HG03108 (cell line): ENCODE results near the gene EEFSEC.

ENCODE experiments used
- ATAC-seq: cut with Tn5 transposase; IDR thresholded peaks from one replicate; pipeline ENCODE4 v1.9.1; 2021; ENCODE audit warnings: moderate library complexity; ENCODE audit not compliant: unreplicated experiment

EEFSEC gene

DNA sequence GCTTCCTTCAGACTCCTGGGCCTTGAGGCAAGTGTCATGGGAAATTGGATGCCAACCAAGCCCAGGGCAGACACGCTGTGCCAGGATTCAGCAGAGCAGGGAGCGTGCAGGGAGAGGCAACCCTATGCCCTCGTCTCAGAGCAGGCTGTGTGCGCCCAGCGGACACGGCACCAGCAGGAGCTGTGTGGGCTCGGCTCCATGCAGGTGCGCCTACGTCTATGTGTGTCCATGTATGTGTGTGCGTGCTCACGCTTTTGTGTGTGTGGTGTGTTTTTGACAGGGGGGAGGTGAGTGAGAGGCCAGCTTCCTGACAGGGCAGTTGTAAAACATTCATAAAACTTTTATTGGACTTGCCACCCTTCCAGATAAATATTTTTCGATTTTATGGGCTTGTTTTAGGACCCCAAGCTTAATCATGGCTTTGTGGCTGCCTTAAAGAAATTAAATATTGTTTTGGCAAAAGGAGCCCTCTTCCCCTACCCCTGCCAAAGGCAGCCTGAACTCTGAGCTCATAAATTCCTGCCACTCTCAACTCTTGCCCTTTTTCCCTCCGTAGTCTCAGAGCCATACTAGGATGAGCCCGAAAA, 229.0 kb downstream of the EEFSEC start:
- ATAC-seq: no peak

- no peak for ATAC-seq
Observed at GRCh38 chr3:128383316-128384235, 230.3 kb downstream of the EEFSEC start.

- no peak for ATAC-seq
Observed at GRCh38 chr3:128385080-128385832, 232.0 kb downstream of the EEFSEC start.

GRCh38 chr3:128388932-128389331, 235.7 kb downstream of the EEFSEC start:
- ATAC-seq: no peak

DNA sequence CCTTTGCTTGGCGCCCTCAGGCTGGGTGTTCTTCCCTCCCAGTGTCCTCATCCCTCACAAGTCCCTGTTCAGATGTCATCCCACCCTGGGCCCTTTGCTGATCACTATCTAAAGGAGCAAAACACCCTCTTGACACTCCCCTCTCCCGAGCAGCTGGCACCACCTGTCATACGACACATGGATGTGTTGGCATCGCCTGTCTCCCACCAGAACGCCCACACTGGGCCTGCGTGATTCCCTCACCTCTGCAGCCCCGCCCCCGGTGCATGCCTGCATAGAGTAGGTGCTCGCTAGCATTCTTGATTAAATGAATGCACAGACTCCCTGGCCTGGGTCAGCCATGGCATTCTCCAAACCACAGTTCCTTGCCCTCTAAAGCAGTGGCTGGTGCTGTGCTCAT, 237.6 kb downstream of the EEFSEC start:
- ATAC-seq: no peak

GRCh38 chr3:128392021-128392420, 238.7 kb downstream of the EEFSEC start:
- ATAC-seq: no peak

- ATAC-seq: no peak
Observed at GRCh38 chr3:128392818-128393544, 239.7 kb downstream of the EEFSEC start.

GRCh38 chr3:128394033-128394432, 240.8 kb downstream of the EEFSEC start:
- no peak for ATAC-seq

DNA sequence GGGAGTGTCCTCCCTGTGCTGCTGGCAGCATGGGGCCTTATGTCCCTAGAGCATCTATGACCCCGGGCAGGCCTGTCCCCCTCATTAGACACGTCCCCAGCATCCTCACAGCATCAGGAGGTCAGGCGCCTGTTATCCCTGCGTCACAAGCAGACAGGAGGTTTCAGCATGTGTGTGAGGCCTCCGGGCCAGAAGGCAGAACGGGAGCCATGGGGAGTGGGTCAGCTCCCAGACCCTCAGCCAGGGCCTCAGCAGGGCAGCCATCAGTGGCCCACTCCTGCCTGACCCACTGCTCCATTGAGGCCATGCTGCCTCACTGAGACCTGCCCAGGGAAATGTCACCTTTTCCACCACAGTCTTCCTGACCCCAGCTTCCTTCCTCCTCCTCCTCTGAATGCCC, 241.8 kb downstream of the EEFSEC start:
- ATAC-seq: no peak

GRCh38 chr3:128395500-128396162, 242.3 kb downstream of the EEFSEC start:
- ATAC-seq: no peak

GRCh38 chr3:128397484-128397883, 244.2 kb downstream of the EEFSEC start:
- ATAC-seq: no peak

GRCh38 chr3:128398586-128398985, 245.3 kb downstream of the EEFSEC start:
- ATAC-seq: no peak

DNA sequence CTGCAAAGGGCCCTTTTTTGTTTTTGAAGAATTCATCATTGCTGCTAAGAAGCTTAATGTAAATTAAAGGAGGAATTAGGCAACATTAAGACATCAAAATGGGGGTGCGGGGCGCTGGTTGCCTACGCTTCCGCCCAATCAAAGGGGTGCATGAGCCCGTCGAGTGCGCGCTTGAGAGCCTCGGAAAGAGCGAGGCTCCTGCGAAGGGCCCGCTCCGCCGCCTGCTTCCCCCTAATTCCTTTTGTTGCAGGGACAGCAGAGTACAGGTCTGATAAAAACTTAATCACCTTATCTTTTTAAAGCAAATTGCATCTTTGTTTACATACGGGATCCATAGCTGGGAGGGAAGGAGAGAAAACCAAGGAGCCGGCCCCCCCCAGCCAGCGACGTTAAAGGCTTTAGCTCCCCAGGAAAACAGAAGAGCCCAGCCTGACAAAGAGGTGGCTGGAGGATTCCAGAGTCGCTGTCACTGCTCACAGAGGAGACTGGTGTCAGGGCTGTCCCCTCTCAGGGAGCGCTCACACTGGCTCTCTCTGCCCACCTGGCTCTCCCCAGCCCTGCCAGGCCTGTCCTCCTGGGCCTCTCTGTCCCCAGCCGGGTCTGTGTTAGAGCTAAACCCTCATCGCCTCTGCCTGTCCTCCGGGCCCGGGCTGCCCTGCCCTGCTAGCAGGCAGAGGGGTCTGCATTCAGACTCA, 246.1 kb downstream of the EEFSEC start:
- ATAC-seq: no peak

- no peak for ATAC-seq
Observed at GRCh38 chr3:128400671-128401070, 247.4 kb downstream of the EEFSEC start.

DNA sequence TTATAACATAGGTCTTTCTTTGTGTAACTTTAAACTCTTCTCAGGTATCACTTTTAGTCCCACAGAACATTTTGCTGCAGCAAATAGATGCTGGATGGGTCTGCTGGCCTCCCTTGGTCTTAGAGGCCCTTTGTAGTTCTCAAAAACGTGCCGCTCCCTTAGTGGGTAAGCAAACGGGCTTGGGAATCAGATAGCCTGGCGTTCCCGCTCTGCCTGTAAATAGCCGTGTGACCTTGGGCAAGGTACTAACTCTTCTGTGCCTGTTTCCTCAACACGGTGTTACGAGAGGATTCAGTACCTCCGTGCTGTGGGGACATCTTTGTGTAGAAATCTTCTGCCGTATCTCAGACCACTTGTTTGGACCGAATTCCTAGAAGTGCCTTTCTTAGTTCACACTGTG, 249.0 kb downstream of the EEFSEC start:
- no peak for ATAC-seq

DNA sequence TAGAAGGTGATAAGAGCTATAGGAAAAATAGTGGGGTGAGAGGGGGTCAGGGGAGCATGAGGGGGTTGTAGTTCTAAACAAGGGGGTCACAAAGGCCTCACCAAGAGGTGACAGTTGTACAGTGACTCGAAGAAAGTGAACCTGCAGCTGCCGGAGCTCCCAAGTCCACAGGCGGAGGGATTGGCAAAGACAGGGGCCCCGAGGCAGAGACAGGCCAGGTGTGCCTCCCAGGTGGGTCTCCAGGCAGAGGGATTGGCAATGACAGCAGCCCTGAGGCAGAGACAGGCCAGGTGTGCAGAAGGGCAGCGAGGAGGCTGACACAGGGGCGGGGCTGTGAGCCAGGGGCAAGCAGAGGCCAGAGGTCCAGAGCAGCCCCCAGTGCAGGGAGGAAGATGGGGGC, 249.7 kb downstream of the EEFSEC start:
- ATAC-seq: no peak

GRCh38 chr3:128404276-128405068, 251.2 kb downstream of the EEFSEC start:
- ATAC-seq: no peak

DNA sequence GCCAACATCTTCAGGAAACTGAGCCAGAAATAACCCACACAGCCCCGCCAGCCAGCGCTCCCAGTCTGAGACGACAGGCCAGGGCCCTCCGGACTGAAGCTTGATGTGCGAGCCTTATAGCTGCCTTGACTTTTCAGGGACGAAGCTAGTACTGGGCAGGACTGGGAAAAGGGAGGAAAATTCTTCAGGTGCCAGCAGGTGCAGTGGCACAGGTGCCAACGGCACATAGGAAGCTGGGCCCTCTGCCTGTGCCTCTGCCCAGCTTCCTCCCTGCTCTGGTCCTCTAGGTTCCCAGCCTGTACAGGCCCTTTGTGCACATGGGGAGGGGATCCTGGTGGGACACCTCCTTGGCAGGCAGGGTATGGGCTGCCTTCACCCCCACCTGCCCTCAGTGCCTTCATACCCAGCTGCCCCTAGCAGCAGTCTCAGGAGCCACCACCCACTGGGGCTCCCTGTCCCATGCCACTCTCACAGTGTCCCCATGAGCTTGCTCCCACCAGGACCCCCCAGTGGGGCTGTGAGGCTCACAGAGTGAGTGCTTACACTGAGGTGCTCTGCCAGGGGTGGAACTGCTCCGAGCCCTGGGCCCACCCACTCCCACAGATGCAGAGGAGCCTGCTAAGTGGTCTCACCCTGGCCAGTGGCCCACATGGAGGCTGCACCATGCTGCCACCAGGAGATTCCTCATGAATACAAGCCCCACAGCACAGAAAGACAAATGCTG, 252.4 kb downstream of the EEFSEC start:
- ATAC-seq: no peak
